ENCODE measurements around the gene CHERP. TPM values are rescaled to one million over a fixed set of nuclear protein-coding genes. Genes with fewer than 3 reads are reported as not detected.

Gene CHERP
- total RNA-seq, 2 donors from 2014 or later, result 54.9 to 117 TPM

DNA sequence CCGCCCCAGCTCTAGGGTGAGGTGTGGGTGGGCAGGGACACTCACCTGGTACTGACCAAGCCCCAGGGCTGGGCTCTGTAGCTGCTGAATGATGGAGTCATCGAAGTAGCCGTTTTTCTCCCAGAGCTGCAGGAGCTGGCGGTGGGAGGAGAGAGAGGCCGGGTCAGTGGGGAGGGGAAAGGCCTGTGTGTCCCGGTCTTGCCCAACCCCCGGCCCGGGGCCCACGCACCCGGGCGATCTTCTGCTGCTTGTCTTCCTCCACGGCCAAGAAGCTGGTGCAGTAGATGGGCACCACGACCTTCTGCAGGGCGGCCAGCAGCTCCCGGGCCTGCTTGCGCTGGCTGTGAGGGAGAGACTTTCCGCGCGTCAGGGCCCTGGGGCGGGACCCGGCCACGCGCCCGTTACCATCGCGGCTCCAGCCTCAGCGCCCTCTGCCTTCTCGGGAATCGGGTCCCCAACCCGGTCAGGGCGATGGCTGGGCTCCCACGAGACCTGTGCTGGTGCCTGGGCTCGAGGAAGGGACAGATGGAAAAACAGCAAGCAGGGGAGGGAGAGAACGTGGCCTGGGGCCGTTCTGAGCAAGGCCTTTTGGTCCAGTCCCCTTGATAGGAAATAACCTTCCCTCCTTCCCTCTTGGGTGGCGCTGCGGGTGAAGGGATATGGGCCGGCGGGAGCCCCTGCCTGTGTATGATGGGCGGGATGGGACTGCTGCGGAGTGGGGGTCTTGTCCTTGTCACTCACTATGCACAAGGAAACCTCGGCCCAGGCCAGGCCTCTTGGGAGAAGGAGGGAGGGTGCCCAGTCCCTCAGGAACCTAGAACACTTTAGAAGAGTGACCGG, 11.5 kb downstream of the CHERP start:
- no peak overlapping the region for H3K27ac Mint-ChIP-seq
- DNase-seq (ENCODE audit: low spot score in 2 of 2) (no peak), ATAC-seq (no peak)
- H3K36me3 Mint-ChIP-seq, result peaks cover 10% of the 10 kb centered on the region in 2 donors
- no peaks in the 10 kb centered on the region for H3K9me3 Mint-ChIP-seq

- H3K27ac Mint-ChIP-seq, result peak overlapping the region in 1 of 2 donors; percentile 53
- ATAC-seq, result no peak
- H3K36me3 Mint-ChIP-seq, result peaks cover 10% of the 10 kb centered on the region in 2 donors
- no peaks in the 10 kb centered on the region for H3K9me3 Mint-ChIP-seq
- DNase-seq (ENCODE audit: low spot score in 2 of 2), result no peak
Measured at GRCh38 chr19:16529466-16530144, 12.6 kb downstream of the CHERP start.

- Mint-ChIP-seq H3K9me3 (no peaks in the 10 kb centered on the region), H3K36me3 (peaks cover 6 to 10% of the 10 kb centered on the region in 2 donors), H3K27ac (peak overlapping the region; percentile 26 to 29)
- ATAC-seq (peak in 1 of 2 donors; percentile 50), DNase-seq (ENCODE audit: low spot score in 2 of 2) (peak in 1 of 2 donors; percentile 41)
Measured at GRCh38 chr19:16527971-16528521, 14.2 kb downstream of the CHERP start.

DNA sequence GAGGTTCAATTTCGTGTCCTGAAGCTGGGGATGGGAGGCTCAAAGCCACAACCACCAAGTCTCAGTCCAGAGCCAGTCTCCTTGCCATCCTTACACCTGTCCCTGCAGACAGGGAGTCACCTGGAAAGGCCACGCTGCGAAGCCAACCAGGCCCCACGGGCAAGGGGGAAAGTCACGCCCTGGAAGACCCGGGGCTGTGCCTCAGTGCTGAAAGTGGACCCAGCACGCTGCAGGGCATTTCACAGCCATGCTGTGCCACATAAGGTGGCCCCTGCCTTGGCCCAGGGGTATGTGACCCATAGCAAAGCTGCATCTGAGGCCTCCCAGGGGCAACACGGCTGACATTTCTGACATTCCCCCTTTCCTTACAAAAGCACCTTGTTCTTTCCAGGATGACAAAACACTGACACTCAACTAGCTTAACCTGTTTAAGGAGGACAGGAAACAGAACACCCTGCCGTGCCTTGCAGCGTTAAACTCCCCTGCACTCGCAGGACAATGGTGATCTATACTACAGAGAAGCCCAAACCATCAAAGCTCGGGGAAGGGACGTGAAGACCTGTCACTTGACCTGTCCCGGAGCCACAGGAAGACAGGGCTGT, 14.8 kb downstream of the CHERP start:
- H3K9me3 Mint-ChIP-seq, result no peaks in the 10 kb centered on the region
- peaks cover 6 to 10% of the 10 kb centered on the region in 2 donors for H3K36me3 Mint-ChIP-seq
- DNase-seq (ENCODE audit: low spot score in 2 of 2), result no peak
- H3K27ac Mint-ChIP-seq, result peak overlapping the region in 1 of 2 donors; percentile 26
- no peak for ATAC-seq

GRCh38 chr19:16525751-16526481, 16.3 kb downstream of the CHERP start:
- no peak for DNase-seq (ENCODE audit: low spot score in 2 of 2)
- no peaks in the 10 kb centered on the region for H3K9me3 Mint-ChIP-seq
- H3K36me3 Mint-ChIP-seq, result peaks cover 0 to 4% of the 10 kb centered on the region in 2 donors
- no peak overlapping the region for H3K27ac Mint-ChIP-seq
- ATAC-seq, result no peak

DNA sequence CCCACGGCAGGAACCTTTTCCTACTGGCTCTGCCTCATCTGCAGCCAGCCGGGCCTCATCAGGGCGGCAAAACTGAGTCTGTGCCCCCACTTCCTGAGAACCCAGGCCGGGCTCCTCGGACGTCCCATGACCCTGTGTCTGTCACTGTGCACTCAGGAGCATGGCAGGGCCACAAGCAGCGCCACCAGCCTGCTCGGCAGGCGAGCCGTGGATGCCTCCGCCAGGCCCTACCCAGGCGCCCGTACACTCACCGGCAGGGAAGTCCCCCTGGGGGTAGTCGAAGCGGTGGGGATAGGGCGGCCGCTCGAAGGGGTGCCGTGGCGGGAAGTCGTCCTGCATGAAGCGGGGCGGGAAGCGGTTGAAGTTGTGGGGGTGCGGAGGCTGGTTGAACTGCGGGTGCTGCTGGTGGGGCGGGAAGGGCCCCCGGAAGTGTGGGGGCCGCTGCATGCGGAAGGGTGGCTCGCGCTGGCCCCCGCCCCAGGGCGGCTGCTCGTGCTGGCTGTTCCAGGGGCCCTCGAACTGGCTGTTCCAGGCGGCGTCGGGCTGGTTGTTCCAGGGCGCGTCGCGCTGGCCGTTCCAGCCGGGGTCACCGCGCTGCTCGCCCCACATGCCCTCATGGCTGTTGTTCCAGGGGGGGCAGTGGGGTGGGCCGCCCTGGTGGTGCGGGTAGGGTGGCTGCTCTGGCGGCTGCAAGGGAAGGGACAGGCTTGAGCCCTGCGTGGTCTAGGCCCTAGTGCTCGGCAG, 17.1 kb downstream of the CHERP start:
- no peak for DNase-seq (ENCODE audit: low spot score in 2 of 2)
- H3K27ac Mint-ChIP-seq, result no peak overlapping the region
- no peak for ATAC-seq
- no peaks in the 10 kb centered on the region for H3K9me3 Mint-ChIP-seq
- peaks cover 0 to 4% of the 10 kb centered on the region in 2 donors for H3K36me3 Mint-ChIP-seq

- H3K27ac Mint-ChIP-seq, result peak overlapping the region; percentile 19 to 65
- peaks cover 0 to 3% of the 10 kb centered on the region in 2 donors for H3K36me3 Mint-ChIP-seq
Measured at GRCh38 chr19:16522559-16523377, 19.5 kb downstream of the CHERP start.

GRCh38 chr19:16521715-16522289, 20.4 kb downstream of the CHERP start:
- Mint-ChIP-seq H3K27ac (no peak overlapping the region), H3K36me3 (no peaks in the 10 kb centered on the region), H3K9me3 (no peaks in the 10 kb centered on the region)
- DNase-seq (ENCODE audit: low spot score in 2 of 2), result no peak
- no peak for ATAC-seq

More at GRCh38 chr19:16522559-16523377, 19.5 kb downstream of the CHERP start:
- DNase-seq (ENCODE audit: low spot score in 2 of 2) (no peak), ATAC-seq (no peak)
- H3K9me3 Mint-ChIP-seq, result no peaks in the 10 kb centered on the region

DNA sequence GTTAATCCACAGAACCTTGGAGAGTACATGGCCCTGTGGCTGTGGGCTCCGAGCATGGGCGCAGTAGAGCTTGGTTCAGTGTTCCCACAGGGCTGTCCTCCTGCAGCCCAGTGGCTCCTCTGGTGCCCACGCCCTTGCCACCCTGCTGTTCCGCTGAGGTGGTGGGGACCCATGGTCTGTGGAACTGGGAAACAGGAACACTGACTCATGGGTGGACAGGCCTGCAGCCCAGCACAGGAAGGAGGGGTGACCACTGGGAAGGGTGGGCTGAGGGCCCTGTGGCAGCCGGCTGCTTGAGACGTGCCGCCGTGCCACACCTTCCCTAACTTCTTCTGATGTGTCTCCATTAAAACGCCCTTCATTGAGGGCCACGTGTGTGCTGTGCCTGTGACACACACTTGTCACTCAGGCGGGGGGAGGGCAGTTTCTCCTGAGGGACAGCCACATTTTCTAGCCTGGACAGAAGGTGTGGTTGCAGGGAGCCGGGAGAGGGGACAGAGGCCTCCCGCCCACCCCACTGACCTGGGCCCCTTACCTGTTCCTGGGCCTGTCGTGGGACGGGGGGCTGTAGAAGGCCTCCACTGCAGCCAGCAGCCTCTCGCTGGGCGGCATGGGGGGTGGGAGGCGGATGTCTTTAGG, 21.1 kb downstream of the CHERP start:
- peak overlapping the region in 1 of 2 donors; percentile 66 for H3K27ac Mint-ChIP-seq
- no peak for ATAC-seq
- no peaks in the 10 kb centered on the region for H3K9me3 Mint-ChIP-seq
- H3K36me3 Mint-ChIP-seq, result no peaks in the 10 kb centered on the region
- DNase-seq (ENCODE audit: low spot score in 2 of 2), result no peak

GRCh38 chr19:16520074-16520973, 21.9 kb downstream of the CHERP start:
- no peaks in the 10 kb centered on the region for H3K9me3 Mint-ChIP-seq
- no peaks in the 10 kb centered on the region for H3K36me3 Mint-ChIP-seq
- DNase-seq (ENCODE audit: low spot score in 2 of 2), result no peak
- ATAC-seq, result no peak
- H3K27ac Mint-ChIP-seq, result peak overlapping the region in 1 of 2 donors; percentile 66

- ATAC-seq (peak in 1 of 2 donors; percentile 9), DNase-seq (ENCODE audit: low spot score in 2 of 2) (no peak)
- Mint-ChIP-seq H3K9me3 (no peaks in the 10 kb centered on the region), H3K36me3 (no peaks in the 10 kb centered on the region), H3K27ac (no peak overlapping the region)
Measured at GRCh38 chr19:16519230-16519687, 23.0 kb downstream of the CHERP start.

DNA sequence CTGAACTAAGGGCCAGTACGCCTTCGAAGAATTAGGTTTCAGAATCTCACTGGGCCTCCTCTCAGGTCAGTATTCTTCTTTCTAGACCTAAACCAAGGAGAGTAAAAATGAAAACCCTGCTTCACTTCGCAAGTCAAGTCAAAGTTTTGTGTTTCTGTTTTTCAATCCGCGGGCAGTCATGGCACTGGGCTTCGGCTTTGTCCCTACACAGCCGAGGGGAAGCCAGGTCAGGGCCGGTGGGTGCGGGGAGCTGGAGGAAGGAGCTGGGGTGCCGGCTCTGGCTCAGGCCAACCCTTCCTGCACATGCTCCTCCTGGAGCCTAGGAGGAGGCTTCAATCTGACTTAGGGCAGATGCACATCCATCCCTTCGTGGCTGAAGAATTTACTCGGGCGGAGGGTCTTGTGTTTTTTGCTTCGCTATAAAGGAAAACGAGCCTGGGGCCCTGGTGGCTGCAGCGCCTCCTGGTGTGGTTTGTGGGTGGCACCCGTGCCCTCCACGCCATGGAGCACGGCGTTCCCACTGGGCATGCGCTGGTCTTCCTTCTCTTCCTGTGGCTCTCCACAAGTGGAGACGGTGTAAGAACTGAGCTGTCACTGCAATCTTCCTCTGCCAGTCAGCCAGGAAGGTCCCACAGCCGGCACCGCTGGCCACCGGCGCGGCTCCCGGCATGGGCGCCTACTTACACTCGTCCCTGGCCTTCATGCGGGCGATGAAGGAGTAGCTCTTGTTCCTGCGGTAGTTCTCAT, 23.6 kb downstream of the CHERP start:
- DNase-seq (ENCODE audit: low spot score in 2 of 2), result no peak
- H3K9me3 Mint-ChIP-seq, result no peaks in the 10 kb centered on the region
- H3K36me3 Mint-ChIP-seq, result no peaks in the 10 kb centered on the region
- ATAC-seq, result no peak
- H3K27ac Mint-ChIP-seq, result no peak overlapping the region

DNA sequence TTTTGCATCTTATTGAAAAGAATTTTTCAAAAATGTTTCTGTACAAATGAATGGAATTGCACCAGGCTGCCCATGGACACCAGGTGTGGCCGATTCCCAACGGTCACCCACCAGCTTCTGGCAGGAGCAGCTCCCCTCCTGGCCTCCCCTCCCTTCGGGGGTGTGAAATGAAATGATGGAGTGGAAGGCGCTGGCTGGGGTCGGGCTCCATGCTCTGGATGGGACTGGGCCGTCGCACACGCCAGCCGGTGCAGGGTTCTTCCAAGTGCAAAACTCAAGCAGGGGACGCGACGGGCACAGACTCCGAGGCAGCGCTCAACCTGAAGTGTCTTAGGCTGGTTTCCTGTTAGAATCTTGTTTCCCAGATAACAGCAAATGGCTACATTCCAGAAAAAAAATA, 24.2 kb downstream of the CHERP start:
- ATAC-seq, result no peak
- DNase-seq (ENCODE audit: low spot score in 2 of 2), result no peak
- Mint-ChIP-seq H3K9me3 (no peaks in the 10 kb centered on the region), H3K27ac (no peak overlapping the region), H3K36me3 (no peaks in the 10 kb centered on the region)
